Keratinocyte (primary cell): ENCODE measurements around the gene NOL9. TPM values are rescaled to one million over a fixed set of nuclear protein-coding genes. Genes with fewer than 3 reads are reported as not detected.

Source experiments
- DNase-seq: peaks from one replicate; pipeline ENCODE4 v3.0.0-alpha.2; 2011; ENCODE audit warnings: low read depth, missing footprints, low spot score
- FAIRE-seq: peaks from 2 replicates; lab custom pipeline; 2011; peaks lifted over from hg19 to GRCh38; lab: Jason Lieb, UNC
- H2AFZ ChIP-seq: 2 replicates; pipeline ENCODE4 v1.6.0; 2012; ENCODE audit warnings: low read length, control low read depth, inconsistent platforms; ENCODE audit not compliant: control insufficient read depth
- H3K27ac ChIP-seq: 2 replicates; pipeline ENCODE4 v1.5.1; 2011; ENCODE audit warnings: low read length; ENCODE audit not compliant: control insufficient read depth, insufficient read depth
- H3K27me3 ChIP-seq: 3 replicates; pipeline ENCODE4 v1.6.0; 2011; ENCODE audit warnings: low read length; ENCODE audit not compliant: control insufficient read depth, insufficient read depth; ENCODE audit errors: extremely low read depth
- H3K36me3 ChIP-seq, 2 experiments: 2 replicates in 1 of 2; 3 replicates in 1 of 2; pipeline ENCODE4 v1.5.1; 2011; ENCODE audit warnings: low read length in 2 of 2, mild to moderate bottlenecking in 1 of 2; ENCODE audit not compliant: control insufficient read depth in 2 of 2, insufficient read depth in 2 of 2; ENCODE audit errors: extremely low read depth in 1 of 2
- H3K4me1 ChIP-seq: 3 replicates; pipeline ENCODE4 v1.5.1; 2011; ENCODE audit warnings: low read length; ENCODE audit not compliant: control insufficient read depth, insufficient read depth; ENCODE audit errors: extremely low read depth
- H3K4me2 ChIP-seq: 3 replicates; pipeline ENCODE4 v1.6.0; 2011; ENCODE audit warnings: low read depth, low read length; ENCODE audit not compliant: control insufficient read depth, insufficient read depth; ENCODE audit errors: extremely low read depth
- H3K4me3 ChIP-seq, 3 experiments: fragments of 200-600 bp in 1 of 3; sonication (generic) in 1 of 3; 2 replicates in 2 of 3; 3 replicates in 1 of 3; pipeline ENCODE4 v1.5.1; 2011 to 2016; ENCODE audit warnings: low read length in 3 of 3, mild to moderate bottlenecking in 3 of 3, control low read depth in 2 of 3, inconsistent platforms in 1 of 3, low read depth in 1 of 3, mixed read lengths in 1 of 3, mixed run types in 1 of 3, moderate library complexity in 1 of 3; ENCODE audit not compliant: control insufficient read depth in 2 of 3, insufficient read depth in 2 of 3; ENCODE audit errors: extremely low read depth in 1 of 3
- H3K79me2 ChIP-seq: 2 replicates; pipeline ENCODE4 v1.6.0; 2012; ENCODE audit warnings: low read length; ENCODE audit not compliant: control insufficient read depth, insufficient read depth
- H3K9ac ChIP-seq: 3 replicates; pipeline ENCODE4 v1.6.0; 2011; ENCODE audit warnings: low read length; ENCODE audit not compliant: control insufficient read depth, insufficient read depth; ENCODE audit errors: extremely low read depth
- H3K9me1 ChIP-seq: 3 replicates; pipeline ENCODE4 v1.6.0; 2011; ENCODE audit warnings: low read length; ENCODE audit not compliant: control insufficient read depth, insufficient read depth; ENCODE audit errors: extremely low read depth
- H3K9me3 ChIP-seq: 2 replicates; pipeline ENCODE4 v1.5.1; 2012; ENCODE audit warnings: low read depth, low read length; ENCODE audit not compliant: control insufficient read depth
- H4K20me1 ChIP-seq: 3 replicates; pipeline ENCODE4 v1.6.0; 2011; ENCODE audit warnings: low read length; ENCODE audit not compliant: control insufficient read depth, insufficient read depth; ENCODE audit errors: extremely low read depth
- CTCF ChIP-seq, 3 experiments: IDR thresholded peaks in 1 of 3; conservative IDR thresholded peaks in 1 of 3; optimal IDR thresholded peaks in 1 of 3; 2 replicates in 2 of 3; 3 replicates in 1 of 3; pipeline versions ENCODE3 to v1.5.1; 2011; ENCODE audit warnings: low read length in 3 of 3, mild to moderate bottlenecking in 3 of 3, moderate library complexity in 2 of 3, control low read depth in 1 of 3, inconsistent platforms in 1 of 3; ENCODE audit not compliant: insufficient read depth in 2 of 3; ENCODE audit errors: extremely low read depth in 1 of 3
- EZH2 ChIP-seq: IDR thresholded peaks from one replicate; pipeline ENCODE4 v1.6.1; 2012; ENCODE audit warnings: inconsistent platforms, mild to moderate bottlenecking, low read length, moderate library complexity
- dilution Hi-C: fragments of 300-500 bp; cut with MboI; formaldehyde crosslinking; loops from one replicate; pipeline ENCODE4 v1.7.0; 2020; ENCODE audit warnings: low sequenced_read_pairs; ENCODE audit not compliant: extremely low pct_ligation_motif_present
- polyA plus RNA-seq, 5 experiments: library from polyadenylated mRNA; depleted of rRNA in 3 of 5; stranded (reverse) in 3 of 5; stranded (forward) in 1 of 5; unstranded in 1 of 5; fragments of >200 nt; gene quantifications; 1 replicate in 1 of 5; 2 replicates in 3 of 5; 3 replicates in 1 of 5; pipeline versions ENCODE4 v1.2.1 to v1.2.3, GENCODE V29; 2011 to 2012; ENCODE audit warnings: missing spikeins in 2 of 5, low read depth in 1 of 5, low replicate concordance in 1 of 5

The NOL9 gene
- polyA plus RNA-seq, 1 donor (not counting 4 experiments of a cell fraction or from before 2014, with no cell fraction given): 24.6 TPM

- dilution Hi-C loops: no loop called here
- TF ChIP-seq EZH2 (no peak), CTCF (optimal IDR thresholded peaks at IDR 0.05 in 1 of 3, IDR thresholded peaks at IDR 0.05 in 1 of 3, conservative IDR thresholded peaks at IDR 0.05 in 1 of 3; ENCODE audit: extremely low read depth in 1 of 3, insufficient read depth in 2 of 3, low read length in 3 of 3) (no peak)
- FAIRE-seq: peak; percentile 86
Observed at GRCh38 chr1:6579374-6580118, 25.2 kb upstream of the NOL9 start, which contains the start of gene ZBTB48. TSS of gene ZBTB48 (plus strand) at chr1:6579994. CDS start at chr1:6580610, 616 bp downstream.

GRCh38 chr1:6578624-6579373 is 24.5 kb upstream of the NOL9 start:
- DNase-seq (no peak), FAIRE-seq (no peak)
- dilution Hi-C loops: no loop called here
- peaks cover 2% of the 10 kb centered on the region for H3K9me1 ChIP-seq
- no peaks in the 10 kb centered on the region for H3K9me3 ChIP-seq
- H3K79me2 ChIP-seq: peaks cover 18% of the 10 kb centered on the region
- H3K4me1 ChIP-seq: peaks cover 26% of the 10 kb centered on the region
- H3K27me3 ChIP-seq: no peaks in the 10 kb centered on the region
- peak overlapping the region in 1 of 3 experiments; percentile 78 for H3K4me3 ChIP-seq
- H3K9ac ChIP-seq: no peak overlapping the region
- TF ChIP-seq CTCF (optimal IDR thresholded peaks at IDR 0.05 in 1 of 3, IDR thresholded peaks at IDR 0.05 in 1 of 3, conservative IDR thresholded peaks at IDR 0.05 in 1 of 3; ENCODE audit: extremely low read depth in 1 of 3, insufficient read depth in 2 of 3, low read length in 3 of 3): no peak
- TF ChIP-seq EZH2: no peak
- H2AFZ ChIP-seq: peak overlapping the region; percentile 85
- peak overlapping the region; percentile 85 for H3K4me2 ChIP-seq
- no peaks in the 10 kb centered on the region for H4K20me1 ChIP-seq
- peaks cover 0 to 3% of the 10 kb centered on the region in 2 experiments for H3K36me3 ChIP-seq
- no peak overlapping the region for H3K27ac ChIP-seq

More at GRCh38 chr1:6579374-6580118, 25.2 kb upstream of the NOL9 start, which contains the start of gene ZBTB48:
- Histone ChIP-seq H3K27ac (peak within 1 kb of the TSS; percentile 69), H3K4me1 (peaks cover 26% of the 10 kb centered on the region), H3K9me3 (no peaks in the 10 kb centered on the region), H4K20me1 (no peaks in the 10 kb centered on the region), H3K4me3 (peak within 1 kb of the TSS; percentile 78 to 91 (median 90)), H3K79me2 (peaks cover 18% of the 10 kb centered on the region), H3K9me1 (peaks cover 2% of the 10 kb centered on the region), H3K27me3 (no peaks in the 10 kb centered on the region), H3K9ac (peak within 1 kb of the TSS; percentile 83), H3K4me2 (peak within 1 kb of the TSS; percentile 85), H3K36me3 (peaks cover 0 to 7% of the 10 kb centered on the region in 2 experiments), H2AFZ (peak within 1 kb of the TSS; percentile 86)
- DNase-seq: no peak
